Camera-type eye (tissue), 1 donor: ENCODE results near the gene NELFB. TPM values are rescaled to one million over a fixed set of nuclear protein-coding genes. Genes with fewer than 3 reads are reported as not detected.

Experiments used
- total RNA-seq: library from RNA; depleted of rRNA; stranded (reverse); fragments of >200 nt; gene quantifications from one replicate; pipeline ENCODE4 v1.2.3, GENCODE V29; 2014

Gene NELFB
- total RNA-seq = 39.1 TPM

GRCh38 chr9:137254624-137255447 lies at the start of gene NELFB:
NELFB (plus strand) TSS chr9:137255327.

DNA sequence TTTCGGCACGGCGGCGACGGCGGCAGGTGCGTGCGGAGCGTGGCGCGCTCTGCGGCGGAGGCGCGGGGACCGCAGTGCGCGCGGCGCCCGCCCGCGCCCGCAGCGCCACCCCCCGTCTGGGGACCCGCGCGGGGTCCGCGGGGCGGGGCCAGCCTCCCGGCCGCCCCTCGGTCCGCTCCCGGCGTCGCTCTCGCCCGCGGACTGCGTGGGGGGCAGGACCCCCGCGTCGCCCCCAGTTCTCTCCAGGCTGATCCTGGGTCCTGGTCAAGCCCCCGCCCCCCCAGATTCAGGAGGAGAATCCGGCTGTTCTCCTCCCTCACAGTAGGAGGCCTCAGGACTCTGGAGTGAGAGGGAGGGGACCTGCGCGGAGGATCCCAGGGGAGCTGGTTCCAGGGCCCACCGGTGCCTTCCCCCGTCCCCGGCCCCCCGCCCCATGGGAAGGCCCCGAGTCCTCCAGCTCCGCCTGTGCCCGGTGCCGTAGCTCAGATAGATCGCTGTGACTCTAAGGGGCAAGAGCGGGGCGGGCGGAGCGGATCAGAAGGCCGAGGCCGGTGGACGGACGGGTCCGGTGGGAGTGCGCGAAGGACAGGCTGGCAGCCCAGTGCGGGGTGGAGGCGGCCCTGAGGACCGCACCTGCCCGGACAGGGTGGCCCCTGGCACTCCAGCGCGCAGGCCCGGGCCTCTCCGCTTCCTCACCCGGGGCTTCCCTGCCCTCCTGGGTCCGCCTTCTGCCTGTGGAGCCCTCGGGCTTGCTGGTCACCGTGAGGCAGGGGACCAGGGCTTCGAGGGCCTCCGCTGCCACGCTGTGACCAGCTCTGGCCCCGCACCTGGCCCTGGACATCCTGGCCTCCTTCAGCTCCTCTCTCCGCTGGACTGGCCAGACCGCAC lies 32.7 kb upstream of the NELFB start, which contains the start of gene RNF208:
Gene RNF208 (minus strand): TSS at position 51 of the 888 bp plus-strand sequence. CDS start 1,028 bp downstream, outside the sequence.

GRCh38 chr9:137224830-137225694 lies 30.1 kb upstream of the NELFB start, which contains the start of gene CYSRT1:
CYSRT1 (plus strand) TSS chr9:137225174; CDS start chr9:137225622, 448 bp downstream.

GRCh38 chr9:137227054-137227852 lies 27.9 kb upstream of the NELFB start, which contains the start of gene RNF224:
RNF224 (plus strand) TSS chr9:137227502; CDS start chr9:137228336, 834 bp downstream.

GRCh38 chr9:137230705-137231371 lies 24.3 kb upstream of the NELFB start, which contains the start of gene SLC34A3:
SLC34A3 (plus strand) TSS chr9:137230901; CDS start chr9:137231703, 802 bp downstream.

DNA sequence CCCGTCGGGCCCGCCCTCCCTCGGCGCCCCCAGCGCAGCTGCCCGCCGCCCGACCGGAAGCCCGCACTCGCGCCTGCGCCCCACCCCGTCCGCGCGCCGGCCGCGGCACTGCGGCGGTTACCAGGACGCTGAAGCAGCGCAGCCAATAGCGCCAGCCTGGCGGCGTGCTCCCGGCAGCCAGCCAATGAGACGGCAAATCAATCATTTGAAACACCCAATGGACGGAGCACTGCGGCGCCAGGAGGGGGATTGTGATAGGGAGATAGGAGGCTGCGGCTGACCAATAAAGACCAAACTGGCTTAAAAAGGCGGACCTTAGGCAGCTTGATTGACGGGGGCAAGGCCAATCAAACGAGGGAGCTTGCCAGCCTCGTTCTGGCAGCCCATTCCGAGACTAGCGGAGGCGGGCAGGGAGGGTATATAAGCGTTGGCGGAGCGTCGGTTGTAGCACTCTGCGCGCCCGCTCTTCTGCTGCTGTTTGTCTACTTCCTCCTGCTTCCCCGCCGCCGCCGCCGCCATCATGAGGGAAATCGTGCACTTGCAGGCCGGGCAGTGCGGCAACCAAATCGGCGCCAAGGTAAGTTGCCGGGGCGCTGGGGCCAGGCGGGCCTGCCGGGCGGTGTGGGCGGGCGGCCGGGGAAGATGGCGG lies 14.2 kb upstream of the NELFB start, which contains the start of gene TUBB4B:
Gene TUBB4B (plus strand): TSS at position 447 of the 649 bp plus-strand sequence. CDS start 74 bp downstream, at position 521.

GRCh38 chr9:137251194-137251461 lies 4.0 kb upstream of the NELFB start, which contains the start of gene STPG3:
STPG3 (plus strand) TSS chr9:137251286; CDS start chr9:137251287, 1 bp downstream.

DNA sequence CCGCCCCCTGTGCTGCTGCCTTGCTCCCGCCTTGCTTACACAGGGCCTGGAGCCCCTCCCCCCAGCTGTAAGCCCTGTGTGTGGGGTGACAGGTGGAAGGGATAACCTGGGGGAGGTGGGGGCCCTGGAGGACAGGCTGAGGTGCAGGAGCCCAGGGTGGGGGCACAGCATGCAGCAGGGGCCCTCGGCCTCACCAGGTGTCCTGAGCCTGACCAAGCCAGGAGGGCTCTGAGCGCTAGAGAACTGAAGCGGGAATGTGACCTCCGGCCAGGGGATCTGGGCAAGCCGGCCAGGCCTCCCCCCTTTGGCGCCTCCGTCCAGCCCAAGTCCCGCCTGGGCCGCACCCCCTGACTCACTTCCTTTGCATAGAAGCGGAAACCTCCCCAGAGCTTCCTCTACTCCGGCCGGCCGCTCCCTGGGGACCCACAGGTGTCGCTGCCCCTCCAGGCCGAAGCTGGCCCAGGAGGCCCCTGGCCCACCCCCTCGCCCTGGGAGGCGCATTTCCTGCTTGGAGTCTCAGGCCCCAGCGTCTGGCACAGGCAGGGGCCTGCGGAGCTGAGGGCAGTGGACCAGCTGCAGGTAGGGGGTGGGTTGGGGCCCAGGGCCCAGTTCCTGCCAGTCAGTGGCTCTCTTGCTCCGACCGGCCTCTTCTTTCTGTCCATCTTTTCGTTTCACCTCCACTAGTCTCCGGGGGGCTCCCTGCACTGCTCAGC lies 22.4 kb downstream of the NELFB start, which contains the start of gene TOR4A:
Gene TOR4A (plus strand): TSS at position 398 of the 713 bp plus-strand sequence. CDS start 964 bp downstream, outside the sequence.

GRCh38 chr9:137302118-137302448 lies 47.0 kb downstream of the NELFB start, which contains the start of gene NRARP:
NRARP (minus strand) TSS chr9:137302271; CDS start chr9:137301928, 343 bp downstream.

Other genes with a start within 250 kb of the NELFB start
- gene ABCA2, start 227.1 kb upstream of the NELFB start, total RNA-seq = 49.9 TPM
- gene FUT7, start 223.2 kb upstream of the NELFB start, total RNA-seq = not detected
- 56.4 TPM for gene NPDC1, start 209.2 kb upstream of the NELFB start, total RNA-seq
- gene ENTPD2, start 201.3 kb upstream of the NELFB start, total RNA-seq = 7.0 TPM
- 4.3 TPM for gene SAPCD2, start 184.8 kb upstream of the NELFB start, total RNA-seq
- gene UAP1L1, start 177.8 kb upstream of the NELFB start, total RNA-seq = 8.5 TPM
- gene MAN1B1, start 168.3 kb upstream of the NELFB start, total RNA-seq = 59.0 TPM
- gene DPP7, start 140.6 kb upstream of the NELFB start, total RNA-seq = 37.5 TPM
- 12.7 TPM for gene GRIN1, start 116.2 kb upstream of the NELFB start, total RNA-seq
- gene LRRC26, start 85.3 kb upstream of the NELFB start, total RNA-seq = 1.7 TPM
- gene TMEM210, start 83.3 kb upstream of the NELFB start, total RNA-seq = not detected
- 42.9 TPM for gene ANAPC2, start 66.8 kb upstream of the NELFB start, total RNA-seq
- gene SSNA1, start 66.7 kb upstream of the NELFB start, total RNA-seq = 51.1 TPM
- 11.3 TPM for gene TPRN, start 54.6 kb upstream of the NELFB start, total RNA-seq
- 34.2 TPM for gene TMEM203, start 49.7 kb upstream of the NELFB start, total RNA-seq
- 10.3 TPM for gene NDOR1, start 49.6 kb upstream of the NELFB start, total RNA-seq
- 2.7 TPM for gene RNF208, start 33.1 kb upstream of the NELFB start, total RNA-seq
- gene CYSRT1, start 30.2 kb upstream of the NELFB start, total RNA-seq = 0.60 TPM
- not detected for gene RNF224, start 27.8 kb upstream of the NELFB start, total RNA-seq
- gene SLC34A3, start 24.4 kb upstream of the NELFB start, total RNA-seq = not detected
- 374 TPM for gene TUBB4B, start 14.0 kb upstream of the NELFB start, total RNA-seq
- gene STPG3, start 4.0 kb upstream of the NELFB start, total RNA-seq = not detected
- gene TOR4A, start 22.4 kb downstream of the NELFB start, total RNA-seq = 3.7 TPM
- 23.3 TPM for gene NRARP, start 46.9 kb downstream of the NELFB start, total RNA-seq
- 22.0 TPM for gene EXD3, start 167.8 kb downstream of the NELFB start, total RNA-seq
- 4.2 TPM for gene NOXA1, start 168.1 kb downstream of the NELFB start, total RNA-seq
- gene ENTPD8, start 186.0 kb downstream of the NELFB start, total RNA-seq = 0.60 TPM
- 27.7 TPM for gene NSMF, start 204.0 kb downstream of the NELFB start, total RNA-seq